ENCODE data around the gene RUBCN.

RUBCN gene

GRCh38 chr3:197675951-197676350 lies 60.8 kb downstream of the RUBCN start:
- Histone ChIP-seq H3K9me2 (replicated peaks; ENCODE audit: low read depth, low read length) (no peaks in the 10 kb centered on the region), H2AFZ (ENCODE audit: low read length) (no peak overlapping the region), H3K27me3 (ENCODE audit: insufficient read depth, low read length, poor library complexity, severe bottlenecking) (no peaks in the 10 kb centered on the region), H3K9me3 (ENCODE audit: insufficient read depth, low read depth, low read length) (no peaks in the 10 kb centered on the region; the same call in 1 of the 2 replicates), H3K4me2 (ENCODE audit: low read depth, low read length, poor library complexity, severe bottlenecking) (no peak overlapping the region), H3F3A (ENCODE audit: low read depth) (no peaks in the 10 kb centered on the region), H3K4me1 (ENCODE audit: insufficient read depth, low read length, poor library complexity, severe bottlenecking) (no peaks in the 10 kb centered on the region), H3K9ac (ENCODE audit: low read depth, low read length, poor library complexity, severe bottlenecking) (no peak overlapping the region), H3K4me3 (ENCODE audit: low read length, poor library complexity, severe bottlenecking) (no peak overlapping the region), H3K79me2 (ENCODE audit: insufficient read depth, low read length) (no peaks in the 10 kb centered on the region), H3K36me3 (ENCODE audit: insufficient read depth, low read length) (no peaks in the 10 kb centered on the region; the same call in 1 of the 2 replicates), H4K20me1 (ENCODE audit: insufficient read depth, low read length, poor library complexity, severe bottlenecking) (no peaks in the 10 kb centered on the region)
- no peak for TF ChIP-seq EZH2phosphoT487 (IDR thresholded peaks at IDR 0.05; ENCODE audit: borderline replicate concordance)
- TF ChIP-seq, protein P1, sequence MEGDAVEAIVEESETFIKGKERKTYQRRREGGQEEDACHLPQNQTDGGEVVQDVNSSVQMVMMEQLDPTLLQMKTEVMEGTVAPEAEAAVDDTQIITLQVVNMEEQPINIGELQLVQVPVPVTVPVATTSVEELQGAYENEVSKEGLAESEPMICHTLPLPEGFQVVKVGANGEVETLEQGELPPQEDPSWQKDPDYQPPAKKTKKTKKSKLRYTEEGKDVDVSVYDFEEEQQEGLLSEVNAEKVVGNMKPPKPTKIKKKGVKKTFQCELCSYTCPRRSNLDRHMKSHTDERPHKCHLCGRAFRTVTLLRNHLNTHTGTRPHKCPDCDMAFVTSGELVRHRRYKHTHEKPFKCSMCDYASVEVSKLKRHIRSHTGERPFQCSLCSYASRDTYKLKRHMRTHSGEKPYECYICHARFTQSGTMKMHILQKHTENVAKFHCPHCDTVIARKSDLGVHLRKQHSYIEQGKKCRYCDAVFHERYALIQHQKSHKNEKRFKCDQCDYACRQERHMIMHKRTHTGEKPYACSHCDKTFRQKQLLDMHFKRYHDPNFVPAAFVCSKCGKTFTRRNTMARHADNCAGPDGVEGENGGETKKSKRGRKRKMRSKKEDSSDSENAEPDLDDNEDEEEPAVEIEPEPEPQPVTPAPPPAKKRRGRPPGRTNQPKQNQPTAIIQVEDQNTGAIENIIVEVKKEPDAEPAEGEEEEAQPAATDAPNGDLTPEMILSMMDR (conservative IDR thresholded peaks at IDR 0.05; ENCODE audit: low read length) = no peak

- Histone ChIP-seq H2AFZ (ENCODE audit: low read length) (no peak overlapping the region), H3K9me3 (ENCODE audit: insufficient read depth, low read depth, low read length) (no peaks in the 10 kb centered on the region; the same call in 1 of the 2 replicates), H3K4me3 (ENCODE audit: low read length, poor library complexity, severe bottlenecking) (no peak overlapping the region), H3K79me2 (ENCODE audit: insufficient read depth, low read length) (no peaks in the 10 kb centered on the region), H3K9ac (ENCODE audit: low read depth, low read length, poor library complexity, severe bottlenecking) (no peak overlapping the region), H4K20me1 (ENCODE audit: insufficient read depth, low read length, poor library complexity, severe bottlenecking) (no peaks in the 10 kb centered on the region), H3K27me3 (ENCODE audit: insufficient read depth, low read length, poor library complexity, severe bottlenecking) (no peaks in the 10 kb centered on the region), H3K9me2 (replicated peaks; ENCODE audit: low read depth, low read length) (no peaks in the 10 kb centered on the region), H3K36me3 (ENCODE audit: insufficient read depth, low read length) (no peaks in the 10 kb centered on the region; the same call in 1 of the 2 replicates), H3K4me2 (ENCODE audit: low read depth, low read length, poor library complexity, severe bottlenecking) (no peak overlapping the region), H3K4me1 (ENCODE audit: insufficient read depth, low read length, poor library complexity, severe bottlenecking) (no peaks in the 10 kb centered on the region), H3F3A (ENCODE audit: low read depth) (no peaks in the 10 kb centered on the region)
- TF ChIP-seq EZH2phosphoT487 (IDR thresholded peaks at IDR 0.05; ENCODE audit: borderline replicate concordance) = no peak
- TF ChIP-seq, protein P1 (conservative IDR thresholded peaks at IDR 0.05; ENCODE audit: low read length) = no peak
Measured at GRCh38 chr3:197675563-197675860, 61.2 kb downstream of the RUBCN start.

DNA sequence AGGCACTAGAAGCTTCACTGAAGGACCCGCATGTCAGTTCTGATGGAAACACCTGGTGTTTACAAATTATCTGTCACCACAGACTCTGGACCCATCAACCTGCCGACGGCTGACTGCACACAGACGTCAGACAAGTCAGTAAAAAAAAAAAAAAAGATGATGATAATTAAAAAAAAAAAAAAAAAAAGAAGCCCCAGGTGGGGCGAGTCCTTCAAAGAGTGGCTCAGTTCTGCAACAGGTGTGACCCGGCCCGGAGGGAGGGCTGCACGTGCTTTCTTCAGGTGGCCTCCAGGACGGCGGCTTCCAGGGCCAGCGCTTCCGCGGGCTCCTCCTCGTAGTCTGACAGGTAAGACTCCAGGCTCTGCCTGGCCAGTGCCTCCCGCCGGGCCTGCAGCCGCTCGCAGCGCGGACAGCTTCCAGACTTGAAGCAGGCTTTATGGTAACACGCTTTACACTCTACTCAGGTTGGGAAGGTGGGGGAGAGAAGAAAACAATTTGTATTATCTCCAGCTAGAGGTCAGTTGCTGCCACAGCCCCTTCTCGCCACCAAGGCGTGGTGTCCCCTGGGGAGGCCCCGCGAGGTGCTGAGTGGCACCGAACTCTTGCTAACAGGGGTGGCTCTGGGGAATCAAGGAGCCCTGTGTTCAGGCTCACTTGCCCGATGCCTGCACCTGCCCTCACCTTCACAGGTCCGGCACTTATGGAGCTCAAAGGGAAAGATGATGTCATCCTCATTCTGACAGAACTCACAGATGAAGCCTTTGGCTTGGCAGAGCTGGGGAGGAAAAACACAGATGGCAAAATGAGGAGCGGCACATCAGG lies 61.8 kb downstream of the RUBCN start:
- Histone ChIP-seq H3K4me2 (ENCODE audit: low read depth, low read length, poor library complexity, severe bottlenecking) (no peak overlapping the region), H3K9me2 (replicated peaks; ENCODE audit: low read depth, low read length) (no peaks in the 10 kb centered on the region), H3K79me2 (ENCODE audit: insufficient read depth, low read length) (no peaks in the 10 kb centered on the region), H3K9me3 (ENCODE audit: insufficient read depth, low read depth, low read length) (no peaks in the 10 kb centered on the region; the same call in 1 of the 2 replicates), H4K20me1 (ENCODE audit: insufficient read depth, low read length, poor library complexity, severe bottlenecking) (no peaks in the 10 kb centered on the region), H3F3A (ENCODE audit: low read depth) (no peaks in the 10 kb centered on the region), H3K9ac (ENCODE audit: low read depth, low read length, poor library complexity, severe bottlenecking) (no peak overlapping the region), H3K4me1 (ENCODE audit: insufficient read depth, low read length, poor library complexity, severe bottlenecking) (no peaks in the 10 kb centered on the region), H3K27me3 (ENCODE audit: insufficient read depth, low read length, poor library complexity, severe bottlenecking) (no peaks in the 10 kb centered on the region), H3K36me3 (ENCODE audit: insufficient read depth, low read length) (no peaks in the 10 kb centered on the region; the same call in 1 of the 2 replicates), H3K4me3 (ENCODE audit: low read length, poor library complexity, severe bottlenecking) (no peak overlapping the region), H2AFZ (ENCODE audit: low read length) (no peak overlapping the region)
- TF ChIP-seq, protein P1 (conservative IDR thresholded peaks at IDR 0.05; ENCODE audit: low read length) = no peak
- no peak for TF ChIP-seq EZH2phosphoT487 (IDR thresholded peaks at IDR 0.05; ENCODE audit: borderline replicate concordance)
